Left ventricle myocardium inferior (tissue), 1 donor: ENCODE measurements around the gene TECPR2. TPM values are rescaled to one million over a fixed set of nuclear protein-coding genes. Genes with fewer than 3 reads are reported as not detected.
"Not testable (repeated sequence)": the region's sequence is repeated elsewhere in the genome, so short reads cannot be mapped to it uniquely, and the experiment has no call there.

ENCODE experiments used
- DNase-seq: peaks from one replicate; pipeline ENCODE4 v3.0.0-alpha.2; 2020
- H3K27ac ChIP-seq: fragments of 200-600 bp; replicated peaks from 2 replicates; pipeline ENCODE4 v1.8.0; 2021
- H3K27me3 ChIP-seq: fragments of 200-600 bp; 2 replicates; pipeline ENCODE4 v1.8.0; 2021; ENCODE audit warnings: low read depth
- H3K36me3 ChIP-seq: fragments of 200-600 bp; 2 replicates; pipeline ENCODE4 v1.8.0; 2021
- H3K4me1 ChIP-seq: fragments of 200-600 bp; 2 replicates; pipeline ENCODE4 v1.8.0; 2021
- H3K4me3 ChIP-seq: fragments of 200-600 bp; 2 replicates; pipeline ENCODE4 v1.8.0; 2021; ENCODE audit warnings: mild to moderate bottlenecking, moderate library complexity
- H3K9me3 ChIP-seq: fragments of 200-600 bp; replicated peaks from 2 replicates; pipeline ENCODE4 v1.8.0; 2021
- intact Hi-C: fragments of 100-400 bp; cut with micrococcal nuclease; formaldehyde crosslinking; loops from one replicate; pipeline ENCODE4 v1.11.0; 2022
- total RNA-seq: library from RNA; stranded (reverse); fragmentation: NEBNext Ultra II Directional; extraction: Animal tissue kit (Norgen Biotek cat#: 25700); gene quantifications from one replicate; pipeline ENCODE4 v1.2.1, GENCODE V29; 2021
- TF ChIP-seq, protein P1 (sequence below): fragments of 200-600 bp; IDR thresholded peaks from 2 replicates; pipeline ENCODE4 v1.8.0; 2021; ENCODE audit warnings: antibody characterized with exemption, mild to moderate bottlenecking, borderline replicate concordance
- donor health status: DM: no; HTN: yes; CAD: no; lungs with severe emphysema.

Gene TECPR2
- total RNA-seq, 1 donor from 2014 or later = 20.0 TPM

DNA sequence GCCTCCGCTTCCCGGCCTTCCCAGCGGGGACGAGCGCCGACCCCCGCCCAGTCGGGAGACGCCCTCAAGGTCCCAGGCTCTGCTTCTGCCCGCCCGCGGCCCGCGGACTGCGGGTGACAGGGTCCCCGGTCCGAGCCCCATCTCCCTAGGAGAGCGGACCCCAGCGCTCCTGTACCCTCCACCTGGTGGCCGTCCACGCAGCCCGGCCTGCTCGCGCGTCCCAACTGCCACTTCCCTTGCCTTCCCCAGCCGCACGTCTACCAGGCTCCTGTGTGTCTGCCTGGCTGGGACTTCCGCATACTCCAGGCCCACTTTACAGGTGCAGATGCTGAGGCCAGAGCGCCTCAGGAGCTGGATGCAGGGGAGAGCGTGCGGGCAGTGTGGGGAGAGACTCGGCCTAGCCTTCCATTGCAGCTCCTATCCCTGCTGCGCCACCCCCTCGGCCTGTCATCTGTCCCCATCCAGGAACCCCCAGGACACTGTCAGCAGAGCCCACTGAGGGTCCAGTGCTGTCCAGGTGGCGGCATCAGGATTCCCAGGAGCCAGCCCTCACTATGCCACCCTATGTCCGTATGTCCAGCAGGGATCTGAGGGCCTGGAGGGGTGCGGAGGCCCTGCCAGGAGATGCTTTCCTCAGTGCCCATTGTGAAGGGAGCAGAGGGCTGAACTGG, 154.8 kb downstream of the TECPR2 start:
- intact Hi-C loops = loop anchor here (2.0 kb wide), 1 partner anchor 77 kb away; no protein-coding TSS in a partner anchor
- Histone ChIP-seq H3K4me3 (peak overlapping the region; percentile 87), H3K9me3 (no peaks in the 10 kb centered on the region), H3K27me3 (no peaks in the 10 kb centered on the region), H3K27ac (peak overlapping the region; percentile 70), H3K36me3 (no peaks in the 10 kb centered on the region), H3K4me1 (peaks cover 13% of the 10 kb centered on the region)
- TF ChIP-seq, protein P1, sequence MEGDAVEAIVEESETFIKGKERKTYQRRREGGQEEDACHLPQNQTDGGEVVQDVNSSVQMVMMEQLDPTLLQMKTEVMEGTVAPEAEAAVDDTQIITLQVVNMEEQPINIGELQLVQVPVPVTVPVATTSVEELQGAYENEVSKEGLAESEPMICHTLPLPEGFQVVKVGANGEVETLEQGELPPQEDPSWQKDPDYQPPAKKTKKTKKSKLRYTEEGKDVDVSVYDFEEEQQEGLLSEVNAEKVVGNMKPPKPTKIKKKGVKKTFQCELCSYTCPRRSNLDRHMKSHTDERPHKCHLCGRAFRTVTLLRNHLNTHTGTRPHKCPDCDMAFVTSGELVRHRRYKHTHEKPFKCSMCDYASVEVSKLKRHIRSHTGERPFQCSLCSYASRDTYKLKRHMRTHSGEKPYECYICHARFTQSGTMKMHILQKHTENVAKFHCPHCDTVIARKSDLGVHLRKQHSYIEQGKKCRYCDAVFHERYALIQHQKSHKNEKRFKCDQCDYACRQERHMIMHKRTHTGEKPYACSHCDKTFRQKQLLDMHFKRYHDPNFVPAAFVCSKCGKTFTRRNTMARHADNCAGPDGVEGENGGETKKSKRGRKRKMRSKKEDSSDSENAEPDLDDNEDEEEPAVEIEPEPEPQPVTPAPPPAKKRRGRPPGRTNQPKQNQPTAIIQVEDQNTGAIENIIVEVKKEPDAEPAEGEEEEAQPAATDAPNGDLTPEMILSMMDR = no peak
- no peak for DNase-seq

DNA sequence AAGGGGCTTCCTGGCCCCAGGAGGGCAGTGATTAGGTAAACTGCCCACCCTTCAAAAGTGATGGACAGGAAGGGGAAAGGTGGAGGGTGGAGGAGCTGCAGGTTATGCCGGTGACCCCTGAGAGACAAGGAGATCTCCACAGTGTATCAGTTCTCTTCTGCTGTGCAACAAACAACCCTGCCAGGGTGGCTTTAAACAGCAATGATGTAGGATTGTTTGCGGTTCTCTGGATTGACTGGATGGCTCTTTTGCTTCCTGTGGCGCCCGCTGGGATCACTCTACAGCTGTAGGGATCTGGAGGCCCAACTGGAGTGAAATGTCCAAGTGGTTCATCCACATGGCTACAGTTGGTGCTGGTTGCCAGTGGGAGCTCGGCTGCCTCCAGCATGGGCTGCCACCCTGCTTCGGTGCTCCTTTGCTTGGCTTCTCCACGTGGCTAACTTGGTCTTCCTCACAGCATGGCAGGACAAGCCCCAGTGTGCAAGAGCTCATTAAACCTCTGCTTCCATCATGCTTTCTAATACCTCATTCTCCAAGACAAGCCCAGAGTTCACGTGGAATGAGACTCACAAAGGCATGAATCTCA, 155.4 kb downstream of the TECPR2 start:
- Histone ChIP-seq H3K27me3 (no peaks in the 10 kb centered on the region), H3K4me1 (peaks cover 13% of the 10 kb centered on the region), H3K4me3 (no peak overlapping the region), H3K9me3 (no peaks in the 10 kb centered on the region), H3K27ac (no peak overlapping the region), H3K36me3 (no peaks in the 10 kb centered on the region)
- TF ChIP-seq, protein P1 = no peak
- no peak for DNase-seq
- intact Hi-C loops = no loop called here

DNA sequence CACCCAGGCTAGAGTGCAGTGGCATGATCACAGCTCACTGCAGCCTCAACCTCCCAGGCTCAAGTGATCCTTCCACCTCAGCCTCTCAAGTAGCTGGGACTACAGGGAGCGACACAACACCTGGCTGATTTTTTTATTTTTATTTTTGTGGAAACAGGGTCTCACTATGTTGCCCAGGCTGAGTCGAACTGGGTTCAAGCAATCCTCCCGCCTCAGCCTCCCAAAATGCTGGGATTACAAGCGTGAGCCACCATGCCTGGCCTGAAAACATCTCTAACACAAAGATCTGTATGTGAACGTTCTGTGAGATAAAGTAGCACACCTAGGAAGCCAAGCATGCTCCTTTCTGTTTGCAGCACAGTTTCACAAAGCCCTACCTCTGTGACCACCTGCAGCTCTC, 157.0 kb downstream of the TECPR2 start:
- H3K4me3 ChIP-seq, H3K27ac ChIP-seq, H3K27me3 ChIP-seq, H3K36me3 ChIP-seq, intact Hi-C loops, H3K9me3 ChIP-seq, DNase-seq: not testable (repeated sequence)
- H3K4me1 ChIP-seq = peaks cover 22% of the 10 kb centered on the region

DNA sequence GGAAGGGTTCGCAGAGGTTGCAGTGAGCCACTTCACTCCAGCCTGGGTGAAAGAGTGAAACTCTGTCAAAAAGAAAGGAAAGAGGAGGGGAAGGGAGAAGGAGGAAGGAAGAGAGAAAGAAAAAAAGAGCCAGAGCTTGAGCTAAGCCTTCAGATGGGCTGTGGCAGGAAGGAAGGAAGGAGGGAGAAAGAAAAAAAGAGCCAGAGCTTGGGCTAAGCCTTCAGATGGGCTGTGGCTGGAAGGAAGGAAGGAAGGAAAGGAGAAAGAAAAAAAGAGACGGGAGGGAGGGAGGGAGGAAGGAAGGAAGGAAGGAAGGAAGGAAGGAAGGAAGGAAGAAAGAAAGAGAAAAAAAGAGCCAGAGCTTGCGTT, 160.4 kb downstream of the TECPR2 start:
- H3K36me3 ChIP-seq = no peaks in the 10 kb centered on the region
- DNase-seq = no peak
- TF ChIP-seq, protein P1 = no peak
- intact Hi-C loops = no loop called here
- H3K4me1 ChIP-seq = peaks cover 9% of the 10 kb centered on the region
- no peaks in the 10 kb centered on the region for H3K27me3 ChIP-seq
- H3K9me3 ChIP-seq = no peaks in the 10 kb centered on the region
- no peak overlapping the region for H3K27ac ChIP-seq
- H3K4me3 ChIP-seq = no peak overlapping the region

DNA sequence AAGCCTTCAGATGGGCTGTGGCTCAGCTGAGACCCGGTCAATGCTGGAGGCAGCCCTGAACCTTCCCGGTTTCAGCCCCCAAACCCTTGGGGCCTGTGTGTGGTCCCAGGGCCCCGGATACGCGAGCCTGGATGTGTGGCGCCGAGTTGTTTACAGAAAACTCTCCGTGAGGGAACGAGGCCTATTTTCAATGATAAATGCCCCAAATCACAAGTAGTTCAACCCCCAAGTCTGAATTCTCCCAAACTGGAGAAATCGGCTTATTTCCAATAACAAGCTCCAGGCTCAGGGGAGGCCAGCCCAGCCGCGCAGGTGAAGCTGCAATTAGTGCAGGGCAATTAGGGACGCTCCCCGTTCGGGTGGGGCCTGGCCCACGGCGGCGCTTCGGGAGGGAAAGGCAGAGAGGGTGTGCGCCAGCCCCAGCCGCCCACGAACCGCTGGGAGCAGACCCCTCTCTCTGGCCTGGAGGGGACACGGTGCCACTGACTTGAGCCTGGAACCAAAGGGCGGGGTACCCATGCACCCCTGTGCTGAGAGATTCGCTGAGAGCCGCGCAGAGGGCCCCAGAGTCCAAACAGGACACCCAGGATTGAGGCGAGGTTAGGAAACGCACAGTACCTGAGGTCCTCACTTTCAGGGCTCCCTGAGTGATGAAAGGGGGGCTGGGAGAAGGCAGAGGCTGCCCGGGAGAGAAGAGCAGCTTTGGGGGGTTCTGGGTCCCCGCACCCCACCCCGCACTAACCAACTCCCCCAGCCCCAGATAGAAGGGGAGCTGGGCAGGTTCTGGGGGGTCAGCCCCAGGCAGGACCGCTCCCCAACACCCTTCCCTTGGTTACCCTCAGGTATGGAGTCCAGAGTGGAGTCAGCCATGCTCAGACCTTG, 161.1 kb downstream of the TECPR2 start:
- peak overlapping the region; percentile 88 for H3K27ac ChIP-seq
- TF ChIP-seq, protein P1 = no peak
- peaks cover 9% of the 10 kb centered on the region for H3K4me1 ChIP-seq
- intact Hi-C loops = no loop called here
- peak overlapping the region; percentile 70 for H3K4me3 ChIP-seq
- H3K27me3 ChIP-seq = no peaks in the 10 kb centered on the region
- DNase-seq = no peak
- H3K36me3 ChIP-seq = no peaks in the 10 kb centered on the region
- no peaks in the 10 kb centered on the region for H3K9me3 ChIP-seq
